Spleen (tissue), 11 donors: ENCODE results near the gene GALNT17. TPM values are rescaled to one million over a fixed set of nuclear protein-coding genes. Genes with fewer than 3 reads are reported as not detected.

Experiments
- DNase-seq: peaks from one replicate; pipeline ENCODE4 v3.0.0-alpha.2; 2020
- H3K27ac ChIP-seq, 8 donors: fragments of 200-600 bp; sonication (generic) in 7 of 8; 1 replicate in 4 of 8; 2 replicates in 4 of 8; pipeline versions ENCODE4 v1.5.0 to v1.8.0; 2016 to 2021; ENCODE audit warnings: inconsistent platforms in 4 of 8, mild to moderate bottlenecking in 4 of 8, moderate library complexity in 1 of 8
- H3K27me3 ChIP-seq, 7 donors: fragments of 200-600 bp; sonication (generic) in 6 of 7; replicated peaks in 1 of 7; 1 replicate in 4 of 7; 2 replicates in 3 of 7; pipeline versions ENCODE4 v1.5.0 to v1.8.0; 2016 to 2021; ENCODE audit warnings: inconsistent platforms in 3 of 7, mild to moderate bottlenecking in 1 of 7
- H3K36me3 ChIP-seq, 6 donors: fragments of 200-600 bp; sonication (generic) in 5 of 6; 1 replicate in 4 of 6; 2 replicates in 2 of 6; pipeline versions ENCODE4 v1.5.0 to v1.8.0; 2016 to 2021; ENCODE audit warnings: inconsistent platforms in 2 of 6
- H3K4me1 ChIP-seq, 6 donors: fragments of 200-600 bp; sonication (generic) in 5 of 6; 1 replicate in 3 of 6; 2 replicates in 3 of 6; pipeline versions ENCODE4 v1.5.0 to v1.8.0; 2016 to 2021; ENCODE audit warnings: inconsistent platforms in 3 of 6
- H3K4me3 ChIP-seq, 8 donors: fragments of 200-600 bp; sonication (generic) in 7 of 8; 1 replicate in 4 of 8; 2 replicates in 4 of 8; pipeline versions ENCODE4 v1.5.0 to v1.8.0; 2016 to 2021; ENCODE audit warnings: inconsistent platforms in 4 of 8, mild to moderate bottlenecking in 4 of 8, moderate library complexity in 2 of 8
- H3K9me3 ChIP-seq, 8 donors: fragments of 200-600 bp; sonication (generic) in 7 of 8; 1 replicate in 4 of 8; 2 replicates in 4 of 8; pipeline versions ENCODE4 v1.5.0 to v1.8.0; 2016 to 2021; ENCODE audit warnings: inconsistent platforms in 4 of 8
- POLR2A ChIP-seq, 3 donors: fragments of 450-650 bp; IDR thresholded peaks; one replicate each; pipeline ENCODE4 v1.5.1; 2017; ENCODE audit warnings: antibody characterized with exemption in 3 of 3, mild to moderate bottlenecking in 1 of 3
- POLR2AphosphoS5 ChIP-seq, 3 donors: sonication (generic); formaldehyde crosslinking; IDR thresholded peaks; one replicate each; pipeline ENCODE4 v1.5.1; 2017; ENCODE audit warnings: antibody characterized with exemption in 3 of 3
- WGBS, 5 donors: extraction: QIAGEN DNeasy Blood & Tissue Kit in 3 of 5; methylation state at CpG; one replicate each; pipeline versions ENCODE4 v1.1.5 to v1.1.7; 2013 to 2018; 5-methylcytosine and 5-hydroxymethylcytosine counted together
- intact Hi-C: fragments of 100-400 bp; cut with DNase I; formaldehyde crosslinking; loops from one replicate; pipeline ENCODE4 v1.15.0; 2023; ENCODE audit warnings: low total_unique reads
- polyA plus RNA-seq, 3 donors: library from polyadenylated mRNA; stranded (reverse); fragments of 200-250 nt; gene quantifications; one replicate each; pipeline ENCODE4 v1.2.1, GENCODE V29; 2013
- total RNA-seq, 7 donors: library from RNA; depleted of rRNA in 3 of 7; stranded (reverse); fragments of >200 nt in 3 of 7; fragmentation: NEBNext Ultra II Directional in 4 of 7; extraction: Animal tissue kit (Norgen Biotek cat#: 25700) in 4 of 7; gene quantifications; one replicate each; pipeline versions ENCODE4 v1.1.0 to v1.2.1, GENCODE V29; 2016 to 2021
- TF ChIP-seq, protein P1 (sequence below), 11 experiments: fragments of 200-600 bp in 7 of 11; fragments of 450-650 bp in 4 of 11; sonication (generic) in 4 of 11; IDR thresholded peaks in 8 of 11; conservative IDR thresholded peaks in 3 of 11; 1 replicate in 7 of 11; 2 replicates in 4 of 11; pipeline versions ENCODE4 v1.4.0 to v1.8.0; 2016 to 2021; ENCODE audit warnings: antibody characterized with exemption in 11 of 11, inconsistent platforms in 4 of 11, mild to moderate bottlenecking in 1 of 11
- donor health status: healthy with polysubstance abuse.
- donor health status: DM: no; HTN: no; CAD: no; lungs with moderate emphysema.
- donor health status: DM: no; HTN: no; CAD: no.
- donor health status: Bipolar disorder and iron deficiency.
- donor health status: healthy.
- donor health status: DM: no; HTN: no; CAD: no.
- donor health status: DM: yes; HTN: yes; CAD: no.

Gene GALNT17
- total and polyA plus RNA-seq, 10 donors, result 0.39 to 10.8 (median 3.1) TPM

DNA sequence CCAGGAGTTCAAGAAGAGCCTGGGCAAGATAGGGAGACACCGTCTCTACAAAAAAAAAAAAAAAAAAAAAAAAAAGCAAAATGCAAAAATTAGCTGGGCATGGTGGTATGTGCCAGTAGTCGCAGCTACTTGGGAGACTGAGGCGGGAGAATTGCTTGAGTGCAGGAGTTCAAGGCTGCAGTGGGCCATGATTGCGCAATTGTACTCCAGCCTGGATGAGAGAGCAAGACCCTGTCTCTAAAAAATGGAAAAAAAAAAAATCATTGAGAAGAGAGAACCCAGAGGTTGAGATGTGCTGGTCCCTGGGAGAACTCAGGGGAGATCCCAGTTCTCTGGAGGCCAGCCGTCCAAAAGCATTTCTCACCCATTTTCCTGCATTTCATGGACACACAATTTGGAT, 95.2 kb downstream of the GALNT17 start:
- no peak overlapping the region for H3K4me3 ChIP-seq
- no peaks in the 10 kb centered on the region for H3K36me3 ChIP-seq
- H3K9me3 ChIP-seq, result peaks cover 0 to 86% (median 39%) of the 10 kb centered on the region in 8 donors
- DNase-seq, result no peak
- H3K27ac ChIP-seq, result no peak overlapping the region
- 76 to 89% (median 83%) methylated on average over 5 of the region's 5 CpGs for WGBS, 5 donors
- H3K27me3 ChIP-seq, result no peaks in the 10 kb centered on the region
- intact Hi-C loops, result no loop called here
- no peaks in the 10 kb centered on the region for H3K4me1 ChIP-seq
- TF ChIP-seq POLR2AphosphoS5 (IDR thresholded peaks at IDR 0.05) (no peak), POLR2A (IDR thresholded peaks at IDR 0.05) (no peak)
- TF ChIP-seq, protein P1, sequence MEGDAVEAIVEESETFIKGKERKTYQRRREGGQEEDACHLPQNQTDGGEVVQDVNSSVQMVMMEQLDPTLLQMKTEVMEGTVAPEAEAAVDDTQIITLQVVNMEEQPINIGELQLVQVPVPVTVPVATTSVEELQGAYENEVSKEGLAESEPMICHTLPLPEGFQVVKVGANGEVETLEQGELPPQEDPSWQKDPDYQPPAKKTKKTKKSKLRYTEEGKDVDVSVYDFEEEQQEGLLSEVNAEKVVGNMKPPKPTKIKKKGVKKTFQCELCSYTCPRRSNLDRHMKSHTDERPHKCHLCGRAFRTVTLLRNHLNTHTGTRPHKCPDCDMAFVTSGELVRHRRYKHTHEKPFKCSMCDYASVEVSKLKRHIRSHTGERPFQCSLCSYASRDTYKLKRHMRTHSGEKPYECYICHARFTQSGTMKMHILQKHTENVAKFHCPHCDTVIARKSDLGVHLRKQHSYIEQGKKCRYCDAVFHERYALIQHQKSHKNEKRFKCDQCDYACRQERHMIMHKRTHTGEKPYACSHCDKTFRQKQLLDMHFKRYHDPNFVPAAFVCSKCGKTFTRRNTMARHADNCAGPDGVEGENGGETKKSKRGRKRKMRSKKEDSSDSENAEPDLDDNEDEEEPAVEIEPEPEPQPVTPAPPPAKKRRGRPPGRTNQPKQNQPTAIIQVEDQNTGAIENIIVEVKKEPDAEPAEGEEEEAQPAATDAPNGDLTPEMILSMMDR (IDR thresholded peaks at IDR 0.05 in 8 of 11, conservative IDR thresholded peaks at IDR 0.05 in 3 of 11), result no peak

DNA sequence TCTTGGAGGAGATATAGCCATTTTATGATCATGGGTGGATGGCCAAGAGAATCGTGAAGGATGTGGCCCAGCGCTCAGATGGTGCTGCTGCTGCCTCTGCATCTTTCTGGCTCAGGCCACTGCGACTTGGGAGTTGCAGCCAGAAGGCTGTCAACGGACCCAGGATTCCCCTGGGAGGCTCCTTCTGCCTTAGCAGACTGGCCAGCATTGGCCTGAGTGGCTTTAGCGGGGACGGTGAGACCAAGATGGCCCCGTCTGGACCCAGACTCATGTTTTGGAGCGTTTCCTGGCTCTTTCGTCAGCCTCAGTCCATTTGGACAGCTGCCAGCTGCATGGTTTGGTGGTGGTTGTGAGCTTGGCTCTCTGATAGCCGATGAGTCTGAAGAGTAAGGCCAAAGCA, 97.2 kb downstream of the GALNT17 start:
- intact Hi-C loops, result no loop called here
- Histone ChIP-seq H3K4me1 (no peaks in the 10 kb centered on the region), H3K27ac (no peak overlapping the region), H3K4me3 (no peak overlapping the region), H3K27me3 (no peaks in the 10 kb centered on the region), H3K36me3 (no peaks in the 10 kb centered on the region), H3K9me3 (peaks cover 0 to 85% (median 40%) of the 10 kb centered on the region in 8 donors)
- WGBS, 5 donors, result 79 to 87% (median 85%) methylated on average over 10 of the region's 10 CpGs
- DNase-seq, result no peak
- TF ChIP-seq POLR2A (IDR thresholded peaks at IDR 0.05) (no peak), POLR2AphosphoS5 (IDR thresholded peaks at IDR 0.05) (no peak)
- TF ChIP-seq, protein P1 (IDR thresholded peaks at IDR 0.05 in 8 of 11, conservative IDR thresholded peaks at IDR 0.05 in 3 of 11), result no peak

DNA sequence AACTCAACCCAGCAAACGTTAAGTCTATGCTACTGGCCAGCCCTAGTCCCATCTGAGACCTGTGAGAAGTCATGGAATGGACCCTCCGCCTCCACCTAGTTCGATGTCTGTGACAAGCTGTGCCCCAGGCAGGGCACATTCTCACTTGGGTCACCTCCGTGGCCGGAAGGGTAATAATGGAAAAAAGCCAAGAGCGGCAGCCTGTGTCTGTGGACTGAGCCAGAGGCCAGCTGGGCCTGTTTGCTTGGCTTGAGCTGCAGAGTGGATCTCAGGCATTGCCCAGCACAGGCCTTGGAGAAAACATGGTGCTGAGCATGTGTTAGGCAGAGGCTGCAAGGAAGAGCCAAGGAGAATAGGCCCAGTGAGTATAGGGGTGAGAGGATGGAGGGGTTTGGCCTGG, 97.8 kb downstream of the GALNT17 start:
- no peak overlapping the region for H3K4me3 ChIP-seq
- WGBS, 5 donors, result 69 to 96% (median 86%) methylated on average over 3 to 6 of the region's 6 CpGs
- peaks cover 0 to 85% (median 42%) of the 10 kb centered on the region in 8 donors for H3K9me3 ChIP-seq
- no peak for DNase-seq
- H3K4me1 ChIP-seq, result no peaks in the 10 kb centered on the region
- intact Hi-C loops, result no loop called here
- TF ChIP-seq, protein P1 (IDR thresholded peaks at IDR 0.05 in 8 of 11, conservative IDR thresholded peaks at IDR 0.05 in 3 of 11), result no peak
- no peak for TF ChIP-seq POLR2A (IDR thresholded peaks at IDR 0.05)
- no peaks in the 10 kb centered on the region for H3K27me3 ChIP-seq
- no peak overlapping the region for H3K27ac ChIP-seq
- no peaks in the 10 kb centered on the region for H3K36me3 ChIP-seq

DNA sequence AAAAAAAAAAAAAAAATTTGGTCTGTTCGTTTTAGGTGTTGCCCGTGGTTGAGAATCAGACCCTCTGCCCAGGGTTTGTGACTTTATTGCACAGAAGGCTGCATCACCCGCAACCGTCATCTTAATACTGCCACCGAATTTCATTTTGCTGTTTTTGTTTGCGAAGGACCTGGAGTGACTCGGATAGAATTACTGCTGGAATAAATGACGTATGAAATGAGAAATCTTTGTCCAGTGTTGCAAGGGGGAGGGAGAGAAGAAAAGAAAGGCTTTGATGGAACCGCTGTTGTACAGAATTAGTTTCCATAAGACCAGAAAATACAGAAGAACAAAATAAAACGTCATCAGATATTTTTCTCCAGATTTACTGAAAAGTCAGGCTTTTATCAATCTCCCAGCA, 103.3 kb downstream of the GALNT17 start:
- WGBS, 5 donors, result 88 to 93% (median 89%) methylated on average over 10 of the region's 10 CpGs
- Histone ChIP-seq H3K4me1 (peaks cover 0 to 6% (median 0%) of the 10 kb centered on the region in 6 donors), H3K27me3 (no peaks in the 10 kb centered on the region), H3K27ac (no peak overlapping the region), H3K9me3 (peaks cover 0 to 55% (median 26%) of the 10 kb centered on the region in 8 donors), H3K4me3 (no peak overlapping the region), H3K36me3 (no peaks in the 10 kb centered on the region)
- TF ChIP-seq, protein P1 (IDR thresholded peaks at IDR 0.05 in 8 of 11, conservative IDR thresholded peaks at IDR 0.05 in 3 of 11), result no peak
- TF ChIP-seq POLR2A (IDR thresholded peaks at IDR 0.05) (no peak), POLR2AphosphoS5 (IDR thresholded peaks at IDR 0.05) (no peak)
- no peak for DNase-seq
- intact Hi-C loops, result no loop called here
